GM19463 (cell line): ENCODE results near the gene MYLK.

ENCODE experiments used
- ATAC-seq: cut with Tn5 transposase; IDR thresholded peaks from one replicate; pipeline ENCODE4 v1.9.1; 2021; ENCODE audit warnings: mild to moderate bottlenecking, moderate library complexity; ENCODE audit not compliant: unreplicated experiment

The MYLK gene

GRCh38 chr3:123831420-123831819 is 52.7 kb downstream of the MYLK start:
- ATAC-seq, result no peak

- ATAC-seq, result no peak
Observed at GRCh38 chr3:123821920-123822319, 62.2 kb downstream of the MYLK start.

GRCh38 chr3:123819949-123820348 is 64.2 kb downstream of the MYLK start:
- ATAC-seq, result no peak

- ATAC-seq, result no peak
Observed at GRCh38 chr3:123818921-123819429, 65.2 kb downstream of the MYLK start.

GRCh38 chr3:123818324-123818920 is 65.7 kb downstream of the MYLK start:
- no peak for ATAC-seq

GRCh38 chr3:123817413-123817812 is 66.7 kb downstream of the MYLK start:
- no peak for ATAC-seq

GRCh38 chr3:123816673-123817207 is 67.4 kb downstream of the MYLK start:
- no peak for ATAC-seq

GRCh38 chr3:123815981-123816380 is 68.2 kb downstream of the MYLK start:
- no peak for ATAC-seq

- ATAC-seq, result no peak
Observed at GRCh38 chr3:123813876-123814275, 70.3 kb downstream of the MYLK start.

- no peak for ATAC-seq
Observed at GRCh38 chr3:123809597-123809996, 74.5 kb downstream of the MYLK start.

GRCh38 chr3:123808812-123809211 is 75.3 kb downstream of the MYLK start:
- ATAC-seq, result no peak

- no peak for ATAC-seq
Observed at GRCh38 chr3:123807820-123808219, 76.3 kb downstream of the MYLK start.

- no peak for ATAC-seq
Observed at GRCh38 chr3:123805504-123805903, 78.6 kb downstream of the MYLK start.

- no peak for ATAC-seq
Observed at GRCh38 chr3:123805101-123805500, 79.0 kb downstream of the MYLK start.

GRCh38 chr3:123804676-123805075 is 79.5 kb downstream of the MYLK start:
- ATAC-seq, result no peak

- ATAC-seq, result no peak
Observed at GRCh38 chr3:123803521-123803920, 80.6 kb downstream of the MYLK start.

GRCh38 chr3:123802007-123802625 is 82.0 kb downstream of the MYLK start:
- no peak for ATAC-seq

GRCh38 chr3:123801474-123801873 is 82.7 kb downstream of the MYLK start:
- ATAC-seq, result no peak

- no peak for ATAC-seq
Observed at GRCh38 chr3:123800362-123800682, 83.8 kb downstream of the MYLK start.

GRCh38 chr3:123799544-123800361 is 84.4 kb downstream of the MYLK start:
- ATAC-seq, result no peak

GRCh38 chr3:123798550-123798949 is 85.6 kb downstream of the MYLK start:
- no peak for ATAC-seq
